Upper lobe of left lung (tissue), 4 donors: Measurements from ENCODE around the gene EFNB2.

Source experiments
- POLR2A ChIP-seq, 4 donors: fragments of 450-650 bp; IDR thresholded peaks; one replicate each; pipeline ENCODE4 v1.5.1; 2016 to 2017; ENCODE audit warnings: antibody characterized with exemption in 4 of 4, mild to moderate bottlenecking in 2 of 4
- POLR2AphosphoS5 ChIP-seq, 2 donors: sonication (generic); formaldehyde crosslinking; IDR thresholded peaks; one replicate each; pipeline ENCODE4 v1.5.1; 2017; ENCODE audit warnings: antibody characterized with exemption in 2 of 2
- TF ChIP-seq, protein P1 (sequence below), 6 experiments: fragments of 450-650 bp in 4 of 6; fragments of 200-600 bp in 2 of 6; sonication (generic) in 2 of 6; IDR thresholded peaks; one replicate each; pipeline ENCODE4 v1.5.1; 2016 to 2019; ENCODE audit warnings: antibody characterized with exemption in 6 of 6

DNA sequence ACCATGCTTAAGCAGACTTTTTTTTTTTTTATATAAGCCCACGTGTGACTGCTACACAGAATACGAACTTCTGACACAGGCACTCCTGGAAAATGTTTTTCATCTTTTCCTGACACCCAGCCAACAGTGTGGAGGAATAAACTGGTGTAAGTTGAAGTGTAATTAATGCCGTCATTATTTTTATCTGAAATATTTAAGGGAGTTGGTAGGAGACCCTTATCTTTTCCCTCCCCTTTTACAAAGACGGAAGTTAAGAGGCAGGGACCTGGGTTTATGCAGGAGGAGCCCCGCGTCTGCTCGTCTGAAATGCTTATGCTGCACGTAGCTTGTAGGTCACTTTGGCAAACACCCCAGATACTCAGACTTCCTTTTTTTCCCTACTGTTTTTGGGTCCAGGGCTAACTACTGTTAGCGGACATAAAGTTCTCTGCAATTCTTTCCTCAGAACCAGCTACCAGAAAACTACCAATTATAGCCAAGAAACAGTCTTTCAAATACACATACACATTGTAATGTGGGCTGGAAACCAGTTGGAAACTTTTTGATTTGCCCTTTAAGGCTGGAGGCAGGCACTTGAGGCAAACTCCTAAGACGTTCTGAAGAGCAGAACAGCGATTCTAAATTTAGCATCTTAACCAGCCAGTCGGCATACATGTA is 50.8 kb downstream of the EFNB2 start:
- TF ChIP-seq, protein P1, sequence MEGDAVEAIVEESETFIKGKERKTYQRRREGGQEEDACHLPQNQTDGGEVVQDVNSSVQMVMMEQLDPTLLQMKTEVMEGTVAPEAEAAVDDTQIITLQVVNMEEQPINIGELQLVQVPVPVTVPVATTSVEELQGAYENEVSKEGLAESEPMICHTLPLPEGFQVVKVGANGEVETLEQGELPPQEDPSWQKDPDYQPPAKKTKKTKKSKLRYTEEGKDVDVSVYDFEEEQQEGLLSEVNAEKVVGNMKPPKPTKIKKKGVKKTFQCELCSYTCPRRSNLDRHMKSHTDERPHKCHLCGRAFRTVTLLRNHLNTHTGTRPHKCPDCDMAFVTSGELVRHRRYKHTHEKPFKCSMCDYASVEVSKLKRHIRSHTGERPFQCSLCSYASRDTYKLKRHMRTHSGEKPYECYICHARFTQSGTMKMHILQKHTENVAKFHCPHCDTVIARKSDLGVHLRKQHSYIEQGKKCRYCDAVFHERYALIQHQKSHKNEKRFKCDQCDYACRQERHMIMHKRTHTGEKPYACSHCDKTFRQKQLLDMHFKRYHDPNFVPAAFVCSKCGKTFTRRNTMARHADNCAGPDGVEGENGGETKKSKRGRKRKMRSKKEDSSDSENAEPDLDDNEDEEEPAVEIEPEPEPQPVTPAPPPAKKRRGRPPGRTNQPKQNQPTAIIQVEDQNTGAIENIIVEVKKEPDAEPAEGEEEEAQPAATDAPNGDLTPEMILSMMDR (IDR thresholded peaks at IDR 0.05): peak in 1 of 6 experiments; percentile 16
- no peak for TF ChIP-seq POLR2A (IDR thresholded peaks at IDR 0.05)
- no peak for TF ChIP-seq POLR2AphosphoS5 (IDR thresholded peaks at IDR 0.05)
